GM12874 (cell line): ENCODE data around the gene LCN10.

Experiments
- TF ChIP-seq, protein P1 (sequence below): IDR thresholded peaks from 2 replicates; pipeline ENCODE4 v1.5.1; 2011; ENCODE audit warnings: low read depth, mild to moderate bottlenecking, control low read depth, low read length, moderate library complexity; ENCODE audit not compliant: insufficient read depth

Gene LCN10

DNA sequence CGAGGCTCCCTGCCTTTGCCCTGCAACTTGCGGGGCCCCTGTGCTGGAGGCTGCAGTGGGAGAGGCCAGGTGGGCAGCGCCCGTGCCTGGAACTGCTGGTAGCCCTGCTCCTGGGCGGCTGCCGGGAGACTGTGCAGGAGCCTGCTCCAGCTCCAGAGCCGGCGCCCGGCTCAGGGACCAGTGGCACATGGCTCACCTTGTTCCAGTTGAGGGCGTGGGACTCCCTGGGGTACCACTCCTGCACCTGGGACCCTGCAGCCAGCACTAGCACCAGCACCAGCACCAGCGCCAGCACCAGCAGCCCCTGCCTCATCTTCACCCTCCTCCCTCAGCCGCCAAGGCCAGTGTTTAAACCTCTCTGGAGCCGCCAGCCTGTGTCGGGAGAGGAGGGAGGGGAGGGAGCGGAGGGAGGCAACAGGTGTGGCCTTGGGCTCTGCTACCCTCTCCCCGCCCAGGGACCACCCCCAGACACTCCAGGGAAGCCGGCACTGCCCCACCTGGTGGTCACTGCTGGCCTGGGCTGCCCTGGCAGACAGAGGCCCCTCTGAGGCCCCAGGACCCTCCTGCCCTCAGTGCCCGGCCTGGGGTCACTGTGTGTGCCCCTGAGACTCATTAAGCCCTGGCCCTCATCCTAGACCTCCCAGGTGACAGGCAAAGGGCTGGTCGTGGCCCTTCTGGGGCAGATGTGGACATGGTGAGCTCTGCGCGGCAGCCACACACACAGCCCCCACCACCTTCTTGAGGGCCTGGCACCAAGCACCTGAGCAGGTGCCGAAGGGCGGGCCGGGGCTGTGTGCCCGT lies at the start of gene LCN10:
LCN10 (minus strand) TSS at position 350 of the 801 bp plus-strand sequence; CDS start at position 313, 37 bp downstream.
- TF ChIP-seq, protein P1, sequence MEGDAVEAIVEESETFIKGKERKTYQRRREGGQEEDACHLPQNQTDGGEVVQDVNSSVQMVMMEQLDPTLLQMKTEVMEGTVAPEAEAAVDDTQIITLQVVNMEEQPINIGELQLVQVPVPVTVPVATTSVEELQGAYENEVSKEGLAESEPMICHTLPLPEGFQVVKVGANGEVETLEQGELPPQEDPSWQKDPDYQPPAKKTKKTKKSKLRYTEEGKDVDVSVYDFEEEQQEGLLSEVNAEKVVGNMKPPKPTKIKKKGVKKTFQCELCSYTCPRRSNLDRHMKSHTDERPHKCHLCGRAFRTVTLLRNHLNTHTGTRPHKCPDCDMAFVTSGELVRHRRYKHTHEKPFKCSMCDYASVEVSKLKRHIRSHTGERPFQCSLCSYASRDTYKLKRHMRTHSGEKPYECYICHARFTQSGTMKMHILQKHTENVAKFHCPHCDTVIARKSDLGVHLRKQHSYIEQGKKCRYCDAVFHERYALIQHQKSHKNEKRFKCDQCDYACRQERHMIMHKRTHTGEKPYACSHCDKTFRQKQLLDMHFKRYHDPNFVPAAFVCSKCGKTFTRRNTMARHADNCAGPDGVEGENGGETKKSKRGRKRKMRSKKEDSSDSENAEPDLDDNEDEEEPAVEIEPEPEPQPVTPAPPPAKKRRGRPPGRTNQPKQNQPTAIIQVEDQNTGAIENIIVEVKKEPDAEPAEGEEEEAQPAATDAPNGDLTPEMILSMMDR: no peak

DNA sequence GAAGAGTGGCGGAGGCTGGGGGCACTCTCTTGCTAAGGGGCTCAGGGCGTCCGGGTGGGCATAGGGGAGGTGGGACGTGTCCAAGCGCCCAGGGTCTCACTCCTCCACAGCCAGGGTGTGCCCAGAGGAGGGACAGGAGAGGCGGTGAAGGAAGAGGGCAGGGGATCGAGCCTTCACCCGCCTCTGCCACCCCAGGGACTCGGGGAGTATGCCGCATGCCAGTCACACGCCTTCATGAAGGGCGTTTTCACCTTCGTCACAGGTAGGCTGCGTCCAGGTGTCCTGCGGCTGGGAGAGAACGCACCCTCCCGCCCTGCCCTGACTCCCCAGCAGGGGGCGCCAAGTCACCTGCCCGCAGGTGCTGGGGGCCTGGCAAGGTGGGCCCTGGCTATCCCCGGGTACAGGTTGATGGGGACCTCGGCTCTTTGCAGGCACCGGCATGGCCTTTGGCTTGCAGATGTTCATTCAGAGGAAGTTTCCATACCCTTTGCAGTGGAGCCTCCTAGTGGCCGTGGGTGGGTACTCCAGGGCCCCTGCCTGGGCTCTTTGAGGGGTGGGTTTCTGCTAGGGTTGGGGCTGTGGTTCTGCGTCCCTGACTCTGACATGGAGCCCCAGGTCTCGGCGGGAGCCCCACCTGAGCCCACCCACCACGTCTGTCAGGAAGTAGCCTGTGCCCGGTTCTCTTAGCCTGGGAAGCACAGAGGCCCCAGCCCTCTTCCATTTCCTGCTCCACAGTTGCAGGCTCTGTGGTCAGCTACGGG lies 49.0 kb upstream of the LCN10 start:
- TF ChIP-seq, protein P1: peak; percentile 97

DNA sequence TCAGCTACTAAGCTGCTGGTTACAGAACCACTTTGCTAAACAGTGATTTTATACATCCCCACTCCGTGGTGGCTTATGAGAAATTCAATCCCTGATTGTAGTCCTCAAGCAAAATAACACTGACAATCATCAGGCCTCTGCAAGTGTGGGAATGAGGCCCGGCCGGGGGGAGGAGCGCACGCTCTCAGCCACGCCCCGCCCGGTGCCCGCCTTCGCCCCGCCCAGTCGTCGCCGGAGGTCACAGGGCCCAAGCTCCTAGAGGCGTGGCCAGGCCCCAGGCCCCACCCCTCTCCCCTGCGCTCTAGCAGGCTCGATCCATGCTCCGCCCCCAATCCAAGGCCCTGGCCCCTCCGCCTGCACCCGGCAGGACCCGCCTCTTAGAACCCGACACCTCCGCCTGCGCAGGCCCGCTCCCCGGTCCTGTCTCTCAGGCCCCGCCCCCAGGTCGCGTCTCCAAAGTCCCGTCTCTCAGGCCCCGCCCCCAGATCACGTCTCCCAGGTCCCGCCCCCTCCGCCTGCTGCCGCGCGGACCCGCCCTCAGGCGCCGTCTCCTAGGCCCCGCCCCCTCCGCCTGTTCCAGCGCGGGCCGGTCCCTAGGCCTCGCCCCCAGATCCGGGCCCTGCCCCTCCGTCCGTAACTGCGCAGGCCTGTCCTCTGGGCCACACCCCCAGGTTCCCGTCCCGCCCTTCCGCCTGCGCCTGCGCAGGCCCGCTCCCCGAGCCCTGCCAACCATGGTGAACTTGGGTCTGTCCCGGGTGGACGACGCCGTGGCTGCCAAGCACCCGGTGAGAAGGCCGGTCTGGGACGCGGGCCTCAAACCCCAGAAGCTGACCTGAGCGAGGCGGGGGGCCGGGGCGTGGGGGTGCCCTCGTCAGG lies 48.1 kb upstream of the LCN10 start, which contains the start of gene TMEM141:
TMEM141 (plus strand) TSS at position 705 of the 876 bp plus-strand sequence; CDS start at position 732, 27 bp downstream.
- TF ChIP-seq, protein P1: no peak

DNA sequence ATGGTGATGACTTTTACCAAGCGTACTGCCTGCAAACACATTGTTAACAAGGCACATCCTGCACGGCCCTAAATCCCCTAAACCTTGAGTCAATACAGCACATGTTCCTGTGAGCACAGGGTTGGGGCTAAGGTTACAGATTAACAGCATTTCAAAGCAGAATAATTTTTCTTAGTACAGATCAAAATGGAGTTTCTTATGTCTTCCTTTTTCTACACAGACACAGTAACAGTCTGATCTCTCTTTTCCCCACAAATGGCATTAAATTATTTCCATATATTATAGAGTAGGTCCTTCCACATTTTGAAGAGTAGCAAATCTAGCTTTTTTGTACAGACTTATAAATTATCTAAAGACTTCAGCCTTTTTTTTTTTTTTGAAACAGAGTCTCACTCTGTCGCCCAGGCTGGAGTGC lies 46.8 kb upstream of the LCN10 start:
- TF ChIP-seq, protein P1: no peak

DNA sequence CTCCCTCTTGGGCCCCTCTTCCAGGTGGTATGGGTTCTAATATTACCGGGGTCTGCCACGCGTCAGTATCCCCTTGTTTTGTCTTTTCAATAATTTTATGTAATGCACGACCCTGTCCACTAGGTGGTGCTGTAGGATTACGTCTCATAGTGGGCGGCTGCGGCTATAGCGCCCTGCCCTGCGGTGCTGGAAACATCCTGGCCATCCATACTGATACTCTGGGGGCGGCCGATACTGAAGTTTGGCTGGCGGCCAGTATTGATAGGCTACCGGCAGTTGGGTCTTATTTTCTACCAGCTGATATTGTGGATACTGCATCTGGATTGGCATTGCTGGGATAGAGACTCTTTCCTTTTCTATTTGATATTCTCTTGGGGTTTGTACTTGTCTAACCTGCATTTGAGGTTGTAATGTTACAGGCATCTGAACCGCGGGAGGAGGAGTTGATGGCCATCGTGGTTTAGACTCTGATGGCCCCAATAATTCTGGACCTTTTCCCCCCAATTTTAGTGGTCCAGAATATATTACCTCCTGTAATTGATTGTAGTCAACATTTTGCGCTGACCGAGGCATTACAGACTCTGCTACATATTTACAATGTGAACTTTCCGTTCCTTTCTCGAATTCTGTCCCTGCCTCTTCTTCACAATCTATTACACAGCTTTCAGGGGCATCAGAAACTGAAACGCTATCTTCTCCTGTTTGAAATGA lies 45.1 kb upstream of the LCN10 start:
- TF ChIP-seq, protein P1: peak; percentile 74

DNA sequence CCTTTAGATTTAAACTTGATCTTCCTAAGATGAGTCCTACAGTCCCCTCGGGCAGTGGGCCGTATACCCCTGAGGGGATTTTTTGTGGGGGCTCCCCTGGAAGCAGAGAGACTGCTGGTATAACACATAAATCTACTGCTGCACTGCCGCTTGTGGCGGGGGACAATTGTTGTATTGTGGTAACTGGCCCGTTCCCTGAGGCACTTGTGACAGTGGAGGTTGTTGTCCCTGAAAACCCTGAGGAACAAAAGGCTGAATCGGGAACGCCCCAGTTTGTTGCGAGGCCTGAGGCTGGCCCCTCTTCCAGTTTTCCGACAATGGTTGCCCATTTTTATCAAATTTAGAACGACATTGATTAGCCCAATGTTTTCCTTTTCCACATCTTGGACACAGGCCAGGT lies 43.7 kb upstream of the LCN10 start:
- TF ChIP-seq, protein P1: no peak
